CD4-positive, CD25-positive, alpha-beta regulatory T cell (primary cell): ENCODE results near the gene MYO3B. TPM values are rescaled to one million over a fixed set of nuclear protein-coding genes. Genes with fewer than 3 reads are reported as not detected.
A peak's percentile ranks its signal among the peaks of the same experiment; 100 is the strongest.

Experiments used
- ATAC-seq, 2 donors: fragments of 150-1000 bp; cut with Tn5 transposase; one replicate each; pipeline ENCODE4 v1.10.0; 2021; ENCODE audit warnings: low read depth in 2 of 2, moderate number of reproducible peaks in 2 of 2, moderate library complexity in 1 of 2
- DNase-seq, 3 donors: peaks; one replicate each; pipeline versions ENCODE4 v3.0.0 to v3.0.0-alpha.2; 2012 to 2022; ENCODE audit warnings: mixed read lengths in 1 of 3
- H3K27ac ChIP-seq: one replicate; pipeline ENCODE4 v1.7.0; 2013; ENCODE audit warnings: mild to moderate bottlenecking, low read length; ENCODE audit not compliant: insufficient read depth, poor library complexity, severe bottlenecking
- H3K27me3 ChIP-seq: one replicate; pipeline ENCODE4 v1.7.0; 2013; ENCODE audit warnings: low read length; ENCODE audit not compliant: control insufficient read depth, insufficient read depth
- H3K36me3 ChIP-seq: one replicate; pipeline ENCODE4 v1.7.0; 2013; ENCODE audit warnings: mild to moderate bottlenecking, low read length, moderate library complexity; ENCODE audit not compliant: control insufficient read depth, insufficient read depth
- H3K4me1 ChIP-seq: 2 replicates; pipeline ENCODE4 v1.7.0; 2013; ENCODE audit warnings: mild to moderate bottlenecking, low read length; ENCODE audit not compliant: insufficient read depth, control insufficient read depth, poor library complexity, severe bottlenecking
- H3K4me3 ChIP-seq: one replicate; pipeline ENCODE4 v1.7.0; 2013; ENCODE audit warnings: low read depth, mild to moderate bottlenecking, low read length, moderate library complexity
- H3K9me3 ChIP-seq, 2 experiments: 1 replicate in 1 of 2; 2 replicates in 1 of 2; pipeline ENCODE4 v1.7.0; 2013; ENCODE audit warnings: low read length in 2 of 2, mild to moderate bottlenecking in 1 of 2, moderate library complexity in 1 of 2; ENCODE audit not compliant: control insufficient read depth in 2 of 2
- H3K27ac Mint-ChIP-seq, 3 donors: one replicate each; pipeline ENCODE4 v1.8.0; 2020 to 2022; ENCODE audit warnings: mild to moderate bottlenecking in 3 of 3, mixed read lengths in 3 of 3, moderate library complexity in 2 of 3
- H3K27me3 Mint-ChIP-seq: one replicate; pipeline ENCODE4 v1.8.0; 2022; ENCODE audit warnings: mild to moderate bottlenecking, mixed read lengths
- H3K36me3 Mint-ChIP-seq: one replicate; pipeline ENCODE4 v1.8.0; 2020; ENCODE audit warnings: mixed read lengths
- H3K4me1 Mint-ChIP-seq, 4 donors: one replicate each; pipeline ENCODE4 v1.8.0; 2020 to 2022; ENCODE audit warnings: mixed read lengths in 4 of 4, mild to moderate bottlenecking in 1 of 4
- H3K4me3 Mint-ChIP-seq, 4 donors: one replicate each; pipeline ENCODE4 v1.8.0; 2020 to 2022; ENCODE audit warnings: mild to moderate bottlenecking in 4 of 4, mixed read lengths in 4 of 4, moderate library complexity in 3 of 4
- H3K9me3 Mint-ChIP-seq, 7 donors: one replicate each; pipeline ENCODE4 v1.8.0; 2020 to 2022; ENCODE audit warnings: mixed read lengths in 7 of 7, mild to moderate bottlenecking in 3 of 7, moderate library complexity in 2 of 7
- polyA plus RNA-seq, 4 donors: library from polyadenylated mRNA; unstranded; fragments of 300-500 nt; fragmentation: Illumina TruSeq; gene quantifications; one replicate each; pipeline ENCODE4 v1.2.3, GENCODE V29; 2021
- total RNA-seq: library from RNA; stranded (reverse); gene quantifications from one replicate; pipeline ENCODE4 v1.2.3, GENCODE V29; 2022

MYO3B gene
- total and polyA plus RNA-seq, 5 donors from 2014 or later: not detected

DNA sequence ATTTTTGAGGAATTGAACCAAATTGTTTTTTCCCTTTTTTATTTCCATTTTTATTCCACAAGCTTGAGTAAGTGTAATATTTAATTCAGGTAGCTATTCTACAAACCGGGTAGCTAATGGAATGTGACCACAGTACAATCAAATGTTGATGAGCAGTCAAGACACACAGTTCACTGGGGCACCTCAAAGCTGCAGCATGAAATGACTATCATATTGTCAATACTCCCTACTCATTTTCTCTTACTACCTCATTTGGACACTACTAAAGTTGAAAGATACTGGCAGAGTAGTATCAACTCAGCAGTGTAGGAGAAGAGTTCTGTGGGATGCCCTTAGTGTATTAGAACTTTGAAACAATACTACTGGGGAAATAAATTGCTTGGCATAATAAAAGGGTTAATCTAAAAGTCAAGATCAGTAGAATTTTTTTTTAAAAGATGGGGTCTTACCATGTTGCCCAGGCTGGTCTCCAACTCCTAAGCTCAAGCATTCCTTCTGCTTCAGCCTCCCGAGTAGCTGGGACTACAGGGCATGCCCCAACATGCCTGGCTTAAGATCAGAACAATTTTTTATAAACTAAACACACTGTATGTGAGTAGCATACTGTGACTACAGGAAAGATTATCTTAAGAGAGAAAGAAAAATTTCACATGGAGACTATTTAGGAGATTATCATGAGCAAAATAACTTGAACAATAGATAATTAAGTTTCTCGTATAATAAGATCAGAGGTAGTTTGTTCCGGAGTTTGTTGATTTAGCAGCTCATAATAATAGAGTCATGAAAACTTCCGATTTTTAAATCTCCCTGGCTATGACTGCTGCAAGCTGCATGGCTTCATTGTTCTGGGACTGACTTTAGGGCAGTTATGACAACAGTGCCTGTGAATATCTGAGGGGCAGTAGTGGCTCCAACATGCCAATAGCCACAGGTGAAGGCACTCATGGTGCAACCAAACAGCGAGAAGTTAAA is 43.7 kb downstream of the MYO3B start:
- Histone ChIP-seq H3K27ac (no peak overlapping the region), H3K9me3 (no peaks in the 10 kb centered on the region)

DNA sequence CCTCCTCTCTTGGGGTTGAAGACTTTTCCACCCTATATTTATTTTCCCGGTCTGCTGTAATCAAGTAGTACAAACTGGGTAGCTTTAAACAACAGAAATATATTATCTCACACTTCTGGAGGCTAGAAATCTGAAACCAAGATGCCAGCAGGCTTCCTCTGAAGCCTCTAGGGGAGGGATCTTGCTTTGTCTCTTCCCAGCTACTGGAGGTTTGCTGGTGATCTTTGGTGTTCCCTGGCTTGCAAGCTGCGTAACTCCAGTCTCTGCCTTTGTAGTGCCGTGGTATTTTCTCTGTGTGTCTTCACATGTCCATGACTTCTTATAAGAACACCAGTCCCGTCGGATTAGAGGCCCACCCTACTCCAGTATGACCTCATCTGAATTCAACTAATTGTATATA is 44.4 kb downstream of the MYO3B start:
- H3K4me1 Mint-ChIP-seq: no peaks in the 10 kb centered on the region
- no peaks in the 10 kb centered on the region for H3K9me3 Mint-ChIP-seq
- Histone ChIP-seq H3K27me3 (no peaks in the 10 kb centered on the region), H3K4me1 (no peaks in the 10 kb centered on the region), H3K4me3 (no peak overlapping the region), H3K27ac (no peak overlapping the region), H3K36me3 (no peaks in the 10 kb centered on the region), H3K9me3 (no peaks in the 10 kb centered on the region)
- H3K4me3 Mint-ChIP-seq: no peak overlapping the region
- H3K27ac Mint-ChIP-seq: no peak overlapping the region
- no peak for DNase-seq
- H3K27me3 Mint-ChIP-seq: peaks cover 8% of the 10 kb centered on the region
- no peaks in the 10 kb centered on the region for H3K36me3 Mint-ChIP-seq
- ATAC-seq: no peak

More for the DNA sequence above, 43.7 kb downstream of the MYO3B start:
- peaks cover 12% of the 10 kb centered on the region for H3K27me3 Mint-ChIP-seq
- no peak overlapping the region for H3K27ac Mint-ChIP-seq
- H3K4me3 Mint-ChIP-seq: no peak overlapping the region
- no peaks in the 10 kb centered on the region for H3K9me3 Mint-ChIP-seq
- no peaks in the 10 kb centered on the region for H3K36me3 Mint-ChIP-seq
- H3K4me1 Mint-ChIP-seq: no peaks in the 10 kb centered on the region
- DNase-seq: peak in 1 of 3 donors; percentile 5
- no peaks in the 10 kb centered on the region for H3K4me1 ChIP-seq
- no peaks in the 10 kb centered on the region for H3K27me3 ChIP-seq
- H3K4me3 ChIP-seq: no peak overlapping the region
- H3K36me3 ChIP-seq: no peaks in the 10 kb centered on the region
- ATAC-seq: no peak

DNA sequence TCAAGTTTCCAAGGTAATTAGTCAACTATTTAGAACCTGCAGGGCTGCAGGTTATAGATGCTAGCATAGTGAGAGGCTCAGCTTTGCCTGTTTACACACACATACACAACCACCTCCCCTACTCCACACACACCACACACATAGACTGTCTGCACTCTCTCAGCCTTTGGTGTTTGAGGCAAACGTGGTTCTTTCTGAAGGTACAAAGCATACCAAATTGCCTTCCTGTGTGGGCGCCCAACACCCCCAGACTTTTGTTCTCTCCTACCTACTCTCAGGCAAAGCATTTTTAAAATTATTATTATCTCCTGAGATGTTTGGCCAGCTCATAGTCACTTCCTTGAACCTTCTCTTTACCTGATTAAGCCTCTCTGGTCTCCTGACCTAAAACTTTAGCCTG is 44.9 kb downstream of the MYO3B start:
- H3K27me3 ChIP-seq: no peaks in the 10 kb centered on the region
- Mint-ChIP-seq H3K27me3 (peaks cover 4% of the 10 kb centered on the region), H3K4me1 (no peaks in the 10 kb centered on the region), H3K36me3 (no peaks in the 10 kb centered on the region), H3K9me3 (no peaks in the 10 kb centered on the region), H3K4me3 (no peak overlapping the region), H3K27ac (no peak overlapping the region)
- no peaks in the 10 kb centered on the region for H3K9me3 ChIP-seq
- ATAC-seq (no peak), DNase-seq (no peak)
- H3K4me3 ChIP-seq: no peak overlapping the region
- no peak overlapping the region for H3K27ac ChIP-seq
- no peaks in the 10 kb centered on the region for H3K36me3 ChIP-seq
- H3K4me1 ChIP-seq: no peaks in the 10 kb centered on the region

DNA sequence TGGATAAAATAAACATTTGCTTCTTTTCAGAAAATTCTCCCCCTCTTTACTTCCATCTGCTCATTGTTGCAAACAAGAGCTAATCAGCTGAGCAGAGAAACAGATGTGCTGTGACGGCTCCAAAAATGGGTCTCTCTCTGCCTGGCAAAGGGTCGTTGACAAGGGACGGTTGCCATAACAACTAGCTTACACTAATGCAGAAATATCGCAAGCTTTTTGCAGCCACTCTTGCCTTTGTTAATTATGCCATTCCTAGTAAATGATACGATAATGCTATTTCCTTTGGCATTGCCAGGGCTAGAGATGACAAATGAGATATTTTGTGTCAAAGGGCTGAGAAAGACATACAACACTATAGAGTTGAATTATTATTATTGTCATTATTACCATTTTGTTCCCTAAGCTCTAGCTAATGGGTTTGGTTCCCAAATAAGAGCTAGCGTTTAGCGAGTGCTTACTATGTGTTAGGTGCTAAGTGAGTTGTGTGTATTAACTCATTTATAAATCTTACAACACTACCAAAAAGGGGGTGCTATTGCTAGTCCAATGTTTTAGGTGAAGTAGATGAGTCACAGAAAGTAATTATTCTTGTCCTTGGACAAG is 46.8 kb downstream of the MYO3B start:
- Mint-ChIP-seq H3K36me3 (no peaks in the 10 kb centered on the region), H3K4me3 (no peak overlapping the region), H3K27me3 (peaks cover 4% of the 10 kb centered on the region), H3K4me1 (no peaks in the 10 kb centered on the region), H3K9me3 (no peaks in the 10 kb centered on the region), H3K27ac (no peak overlapping the region)
- H3K4me1 ChIP-seq: no peaks in the 10 kb centered on the region
- H3K36me3 ChIP-seq: no peaks in the 10 kb centered on the region
- no peak overlapping the region for H3K4me3 ChIP-seq
- no peak for DNase-seq
- ATAC-seq: no peak
- no peak overlapping the region for H3K27ac ChIP-seq
- no peaks in the 10 kb centered on the region for H3K9me3 ChIP-seq
- H3K27me3 ChIP-seq: no peaks in the 10 kb centered on the region

DNA sequence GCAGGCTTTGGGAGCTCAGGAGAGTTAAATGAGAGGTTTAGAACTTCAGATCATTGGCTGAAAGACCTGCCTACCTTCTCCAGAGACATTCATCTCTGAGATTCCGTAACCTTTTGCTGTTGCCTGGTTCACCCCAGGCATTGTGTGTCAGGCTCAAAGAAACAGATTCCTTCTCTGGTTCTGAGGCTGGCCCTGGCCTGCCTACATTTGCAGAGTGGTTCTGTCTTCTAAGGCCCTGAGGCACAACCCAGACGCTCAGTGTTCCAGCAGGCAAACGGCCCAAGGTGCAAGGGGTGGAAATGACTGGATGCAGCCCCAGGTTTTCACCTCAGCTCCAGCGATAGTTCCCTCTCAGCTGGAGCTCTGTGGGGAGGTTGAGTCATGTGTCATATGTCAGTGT is 48.3 kb downstream of the MYO3B start:
- Histone ChIP-seq H3K27me3 (no peaks in the 10 kb centered on the region), H3K36me3 (no peaks in the 10 kb centered on the region), H3K4me3 (no peak overlapping the region), H3K9me3 (no peaks in the 10 kb centered on the region), H3K4me1 (no peaks in the 10 kb centered on the region), H3K27ac (no peak overlapping the region)
- Mint-ChIP-seq H3K27me3 (peaks cover 4% of the 10 kb centered on the region), H3K36me3 (no peaks in the 10 kb centered on the region), H3K9me3 (no peaks in the 10 kb centered on the region), H3K4me3 (no peak overlapping the region), H3K4me1 (no peaks in the 10 kb centered on the region), H3K27ac (no peak overlapping the region)
- ATAC-seq (no peak), DNase-seq (no peak)

DNA sequence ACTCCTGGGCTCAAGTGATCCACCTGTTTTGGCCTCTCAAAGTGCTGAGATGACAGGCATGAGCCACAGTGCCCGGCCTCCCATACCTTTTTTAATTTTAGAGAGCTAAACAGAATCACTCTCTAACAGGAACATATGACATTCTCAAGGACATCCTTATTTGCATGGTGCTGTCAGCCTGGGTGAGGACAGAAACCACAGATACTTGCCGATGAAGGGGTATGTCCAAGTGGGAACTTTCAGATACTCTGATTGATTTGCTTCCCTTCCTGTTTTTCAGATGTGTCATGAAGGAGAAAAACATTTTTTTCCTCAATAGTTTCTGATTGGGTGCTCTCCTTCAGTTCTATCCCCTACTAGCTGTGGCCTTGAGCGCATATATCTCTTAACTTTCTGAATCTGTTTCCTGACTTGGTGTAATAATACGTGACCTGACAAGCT is 49.6 kb downstream of the MYO3B start:
- H3K27me3 ChIP-seq: no peaks in the 10 kb centered on the region
- Mint-ChIP-seq H3K36me3 (no peaks in the 10 kb centered on the region), H3K27me3 (no peaks in the 10 kb centered on the region), H3K27ac (no peak overlapping the region), H3K9me3 (no peaks in the 10 kb centered on the region), H3K4me3 (no peak overlapping the region), H3K4me1 (no peaks in the 10 kb centered on the region)
- no peaks in the 10 kb centered on the region for H3K36me3 ChIP-seq
- ATAC-seq: no peak
- no peak overlapping the region for H3K27ac ChIP-seq
- no peak overlapping the region for H3K4me3 ChIP-seq
- H3K9me3 ChIP-seq: no peaks in the 10 kb centered on the region
- no peaks in the 10 kb centered on the region for H3K4me1 ChIP-seq
- DNase-seq: no peak

DNA sequence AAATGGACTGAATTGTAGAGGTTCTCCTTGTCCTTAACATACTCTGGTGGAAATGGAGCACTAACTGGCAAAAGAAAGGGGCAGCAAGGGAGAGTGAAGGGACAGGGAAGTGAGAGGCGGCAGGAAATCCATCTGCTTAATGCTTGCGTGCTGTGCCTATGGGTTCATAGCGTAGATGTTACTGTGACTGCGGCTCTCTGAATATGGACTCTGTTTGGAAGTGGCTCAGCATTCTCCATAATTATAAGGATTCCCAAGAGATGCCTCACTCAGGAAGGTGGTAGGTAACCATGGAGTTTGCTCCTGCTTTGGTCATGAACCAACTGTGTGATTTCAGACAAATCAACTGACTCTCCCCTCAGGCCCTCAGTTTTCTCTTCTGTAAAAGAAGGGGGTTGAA is 50.0 kb downstream of the MYO3B start:
- Mint-ChIP-seq H3K36me3 (no peaks in the 10 kb centered on the region), H3K27ac (no peak overlapping the region), H3K4me3 (no peak overlapping the region), H3K27me3 (no peaks in the 10 kb centered on the region), H3K4me1 (no peaks in the 10 kb centered on the region), H3K9me3 (no peaks in the 10 kb centered on the region)
- no peaks in the 10 kb centered on the region for H3K27me3 ChIP-seq
- H3K36me3 ChIP-seq: no peaks in the 10 kb centered on the region
- no peak overlapping the region for H3K27ac ChIP-seq
- ATAC-seq (no peak), DNase-seq (no peak)
- no peaks in the 10 kb centered on the region for H3K4me1 ChIP-seq
- no peak overlapping the region for H3K4me3 ChIP-seq
- H3K9me3 ChIP-seq: no peaks in the 10 kb centered on the region

DNA sequence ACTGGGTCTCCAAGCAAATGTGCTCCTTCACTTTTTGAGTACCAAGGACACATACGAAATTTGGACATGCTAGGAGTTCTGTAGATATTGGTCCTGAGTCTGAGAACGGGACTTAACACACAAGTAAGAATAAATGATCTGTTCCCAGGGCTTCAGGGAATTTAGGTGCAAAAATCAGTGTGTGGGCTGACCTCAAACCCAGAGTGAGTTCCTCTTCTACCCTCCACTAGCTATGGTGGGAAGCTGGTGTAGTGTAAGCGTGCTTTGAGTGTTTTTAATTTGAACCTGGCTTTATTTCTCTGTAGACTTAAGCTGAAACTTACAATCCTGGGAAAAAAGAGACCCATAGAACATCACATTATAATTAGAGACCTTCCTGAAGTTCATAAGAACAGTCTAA is 50.5 kb downstream of the MYO3B start:
- Histone ChIP-seq H3K9me3 (no peaks in the 10 kb centered on the region), H3K27ac (no peak overlapping the region), H3K36me3 (no peaks in the 10 kb centered on the region), H3K27me3 (no peaks in the 10 kb centered on the region), H3K4me1 (no peaks in the 10 kb centered on the region), H3K4me3 (no peak overlapping the region)
- Mint-ChIP-seq H3K27me3 (no peaks in the 10 kb centered on the region), H3K4me3 (no peak overlapping the region), H3K4me1 (no peaks in the 10 kb centered on the region), H3K27ac (no peak overlapping the region), H3K36me3 (no peaks in the 10 kb centered on the region), H3K9me3 (no peaks in the 10 kb centered on the region)
- ATAC-seq (no peak), DNase-seq (no peak)
